Measurements from ENCODE around the gene UBL5.

Gene UBL5

GRCh38 chr19:9827289-9828238 lies at the start of gene UBL5:
UBL5 (plus strand) TSS chr19:9827918; CDS start chr19:9828338, 420 bp downstream.
- intact Hi-C loops (cut with DNase I) = no loop called here
- DNase-seq = peak; percentile 85 to 98 (median 91)

DNA sequence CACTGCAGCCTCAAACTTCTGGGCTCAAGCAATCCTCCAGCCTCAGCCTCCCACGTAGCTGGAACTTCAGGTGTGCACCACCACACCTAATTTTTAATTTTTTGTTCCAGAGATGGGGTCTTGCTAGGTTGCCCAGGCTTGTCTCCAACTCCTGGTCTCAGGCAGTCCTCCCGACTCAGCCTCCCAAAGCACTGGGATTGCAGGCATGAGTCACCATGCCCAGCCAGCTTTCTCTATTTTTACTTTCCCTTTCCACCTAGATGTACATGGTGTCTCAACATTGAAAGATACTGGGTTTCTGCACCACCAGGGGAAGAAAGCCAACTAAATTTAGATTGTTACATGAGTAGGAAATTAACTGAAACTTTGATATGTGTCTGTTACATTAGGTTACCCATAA lies 45.4 kb upstream of the UBL5 start:
- intact Hi-C loops (cut with DNase I) = loop anchor here (10.0 kb wide), 1 partner anchor 108 kb away; the partner anchor contains the start of gene ZNF562
- DNase-seq = peak in 1 of 10 donors; percentile 28

DNA sequence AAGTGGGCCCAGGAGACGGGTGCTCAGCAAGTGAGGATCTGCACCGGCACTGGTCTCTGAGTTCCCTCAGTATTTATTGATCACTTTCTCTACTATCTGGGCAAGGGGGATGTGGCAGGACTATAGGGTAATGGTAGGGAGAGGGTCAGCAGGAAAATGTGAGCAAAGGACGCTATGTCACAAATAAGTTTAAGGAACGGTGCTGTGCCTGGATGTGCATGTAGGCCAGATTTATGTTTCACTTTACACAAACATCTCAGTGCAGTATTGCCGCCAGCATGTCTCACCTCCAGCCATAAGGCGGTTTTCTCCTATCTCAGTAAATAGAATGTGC lies 43.6 kb upstream of the UBL5 start:
- DNase-seq = peak in 1 of 10 donors; percentile 3
- intact Hi-C loops (cut with DNase I) = loop anchor here (10.0 kb wide), 1 partner anchor 109 kb away; the partner anchor contains the start of gene ZNF562

- intact Hi-C loops (cut with DNase I) = loop anchor here (10.0 kb wide), 1 partner anchor 111 kb away; the partner anchor contains the start of gene ZNF562
- DNase-seq = peak; percentile 83 to 99 (median 91)
Measured at GRCh38 chr19:9785367-9786331, 42.1 kb upstream of the UBL5 start.

GRCh38 chr19:9786342-9786741 lies 41.4 kb upstream of the UBL5 start:
- intact Hi-C loops (cut with DNase I) = loop anchor here (10.0 kb wide), 1 partner anchor 112 kb away; the partner anchor contains the start of gene ZNF562
- DNase-seq = no peak

GRCh38 chr19:9786819-9787218 lies 40.9 kb upstream of the UBL5 start:
- intact Hi-C loops (cut with DNase I) = loop anchor here (10.0 kb wide), 1 partner anchor 112 kb away; the partner anchor contains the start of gene ZNF562
- peak in 1 of 10 donors; percentile 8 for DNase-seq

- intact Hi-C loops (cut with DNase I) = loop anchor here (10.0 kb wide), 1 partner anchor 114 kb away; the partner anchor contains the start of gene ZNF562
- DNase-seq = peak in 1 of 10 donors; percentile 22
Measured at GRCh38 chr19:9788604-9789003, 39.1 kb upstream of the UBL5 start.

DNA sequence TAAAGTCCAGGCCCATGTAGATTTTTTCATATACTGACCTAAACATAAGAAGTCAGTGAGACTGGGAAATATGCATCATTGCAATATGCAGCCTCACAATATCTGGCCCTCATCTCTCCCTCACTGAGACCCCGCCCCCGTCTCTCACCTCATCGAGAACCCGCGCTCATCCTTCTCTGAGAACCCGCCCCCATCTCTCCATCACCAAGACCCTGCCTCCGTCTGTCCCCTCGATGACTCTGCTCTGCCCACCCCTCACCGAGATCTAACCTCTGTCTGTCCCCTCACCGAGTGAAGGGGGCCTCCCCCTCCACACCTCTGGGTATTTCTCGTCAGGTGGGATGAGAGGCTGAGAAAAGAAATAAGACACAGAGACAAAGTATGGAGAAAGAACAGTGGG lies 38.7 kb upstream of the UBL5 start:
- peak in 1 of 10 donors; percentile 66 for DNase-seq
- intact Hi-C loops (cut with DNase I) = loop anchor here (10.0 kb wide), 1 partner anchor 114 kb away; the partner anchor contains the start of gene ZNF562

- intact Hi-C loops (cut with DNase I) = loop anchor here (10.0 kb wide), 1 partner anchor 115 kb away; the partner anchor contains the start of gene ZNF562
- peak in 1 of 10 donors; percentile 0 for DNase-seq
Measured at GRCh38 chr19:9789579-9789978, 38.1 kb upstream of the UBL5 start.

- DNase-seq = peak in 1 of 10 donors; percentile 69
- intact Hi-C loops (cut with DNase I) = loop anchor here (10.0 kb wide), 3 partner anchors 356 to 656 kb away; partner anchors contain the start of gene ZNF266
Measured at GRCh38 chr19:9791073-9791367, 36.7 kb upstream of the UBL5 start.

DNA sequence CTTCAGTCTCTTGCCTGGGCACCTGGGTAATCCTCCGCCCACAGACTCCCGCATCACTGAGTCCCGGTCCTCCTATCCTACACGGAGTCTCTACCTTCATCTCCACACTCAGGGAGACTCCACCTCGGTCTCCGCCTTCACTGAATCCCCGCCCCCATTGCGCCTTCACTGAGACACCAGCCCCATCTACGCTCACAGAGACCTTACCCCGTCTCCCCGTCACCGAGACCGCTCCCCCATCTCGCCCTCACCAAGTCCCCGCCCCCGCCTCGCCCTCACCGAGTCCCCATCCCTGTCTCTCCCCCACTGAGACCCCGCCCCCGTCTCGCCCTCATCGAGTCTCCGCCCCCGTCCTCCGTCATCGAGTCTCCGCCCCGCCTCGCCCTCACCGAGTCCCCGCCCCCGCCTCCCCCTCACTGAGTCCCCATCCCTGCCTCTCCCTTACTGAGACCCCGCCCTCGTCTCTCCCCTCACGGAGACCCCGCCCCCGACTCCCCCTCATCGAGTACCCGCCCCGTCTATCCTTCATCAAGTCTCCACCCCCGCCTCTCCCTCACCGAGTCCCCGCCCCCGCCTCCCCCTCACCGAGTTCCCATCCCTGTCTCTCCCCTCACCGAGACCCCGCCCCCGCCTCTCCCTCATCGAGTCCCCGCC lies 36.0 kb upstream of the UBL5 start:
- intact Hi-C loops (cut with DNase I) = loop anchor here (10.0 kb wide), 3 partner anchors 357 to 657 kb away; partner anchors contain the start of gene ZNF266
- peak; percentile 83 to 98 (median 92) for DNase-seq

GRCh38 chr19:9792206-9793070 lies 35.3 kb upstream of the UBL5 start:
- DNase-seq = peak; percentile 75 to 98 (median 86)
- intact Hi-C loops (cut with DNase I) = loop anchor here (10.0 kb wide), 3 partner anchors 358 to 658 kb away; partner anchors contain the start of gene ZNF266

DNA sequence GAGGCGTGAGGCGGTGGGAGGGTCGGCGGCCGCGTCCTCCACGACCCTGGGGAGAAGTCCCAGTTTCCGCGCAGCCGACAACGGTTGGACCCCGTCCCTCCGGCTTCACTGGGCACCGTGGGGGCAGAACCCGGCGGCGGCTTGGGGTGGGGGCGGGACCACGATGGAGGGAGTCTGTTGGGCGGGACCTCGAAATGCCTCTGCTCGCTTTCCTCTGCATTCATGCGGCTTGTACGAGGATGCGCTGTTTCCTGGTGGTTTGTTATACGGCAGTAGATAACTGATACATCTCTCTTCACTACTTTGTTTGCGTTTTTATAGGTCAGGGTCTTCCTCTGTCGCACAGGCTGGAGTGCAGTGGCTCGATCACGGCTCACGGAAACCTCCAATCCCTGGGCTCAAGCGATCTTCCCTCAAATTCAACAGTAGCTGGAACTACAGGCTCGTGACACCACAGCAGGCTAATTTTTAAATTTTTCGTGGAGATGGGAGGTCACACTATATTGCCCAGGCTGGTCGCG lies 34.6 kb upstream of the UBL5 start:
- peak in 6 of 10 donors; percentile 25 to 75 (median 38) for DNase-seq
- intact Hi-C loops (cut with DNase I) = loop anchor here (10.0 kb wide), 3 partner anchors 358 to 658 kb away; partner anchors contain the start of gene ZNF266

- peak; percentile 55 to 97 (median 82) for DNase-seq
Measured at GRCh38 chr19:9796113-9796773, 31.5 kb upstream of the UBL5 start.

DNA sequence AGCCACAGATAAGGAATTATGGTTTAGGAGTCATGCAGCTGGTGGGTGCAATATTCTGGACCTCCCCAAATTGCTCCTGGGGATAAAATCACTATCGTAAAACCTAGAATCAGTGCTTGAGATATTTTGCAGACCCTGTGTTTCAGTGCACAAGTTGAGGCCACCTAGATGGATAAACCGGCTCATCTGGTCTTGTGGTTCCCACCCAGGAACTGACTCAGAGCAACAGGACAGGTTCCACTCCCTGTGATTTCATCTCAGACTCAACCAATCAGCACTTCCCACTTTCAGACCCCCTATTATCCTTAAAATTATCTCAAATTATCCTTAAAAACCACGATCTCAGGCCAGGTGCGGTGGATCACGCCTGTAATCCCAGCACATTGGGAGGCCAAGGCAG lies 29.8 kb upstream of the UBL5 start:
- intact Hi-C loops (cut with DNase I) = loop anchor here (5.0 to 10.0 kb wide), 4 partner anchors 363 to 663 kb away; partner anchors contain the start of gene ZNF266
- DNase-seq = peak in 1 of 10 donors; percentile 4

More at GRCh38 chr19:9796113-9796773, 31.5 kb upstream of the UBL5 start:
- intact Hi-C loops (cut with DNase I) = loop anchor here (5.0 to 10.0 kb wide), 4 partner anchors 361 to 661 kb away; partner anchors contain the start of gene ZNF266

DNA sequence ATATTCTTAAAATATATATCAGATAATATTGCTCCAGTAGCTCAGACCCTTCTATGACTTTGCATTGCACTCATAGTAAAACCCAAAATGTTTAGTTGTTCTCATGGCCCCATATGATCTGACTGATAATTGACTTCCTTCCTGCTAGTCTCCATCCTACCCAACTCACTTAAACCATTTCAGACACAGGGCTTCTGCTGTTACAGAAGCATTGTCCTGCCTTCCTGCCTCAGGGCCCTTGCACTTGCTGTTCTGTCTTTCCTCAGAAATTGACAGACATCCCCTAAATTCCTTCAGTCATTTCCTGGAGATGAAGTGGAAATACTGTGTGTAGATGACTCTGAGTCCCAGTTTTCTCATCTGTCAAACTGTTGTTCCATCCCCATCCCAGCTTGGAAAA lies 28.6 kb upstream of the UBL5 start:
- DNase-seq = peak in 1 of 10 donors; percentile 5
- intact Hi-C loops (cut with DNase I) = loop anchor here (5.0 to 10.0 kb wide), 4 partner anchors 364 to 664 kb away; partner anchors contain the start of gene ZNF266

DNA sequence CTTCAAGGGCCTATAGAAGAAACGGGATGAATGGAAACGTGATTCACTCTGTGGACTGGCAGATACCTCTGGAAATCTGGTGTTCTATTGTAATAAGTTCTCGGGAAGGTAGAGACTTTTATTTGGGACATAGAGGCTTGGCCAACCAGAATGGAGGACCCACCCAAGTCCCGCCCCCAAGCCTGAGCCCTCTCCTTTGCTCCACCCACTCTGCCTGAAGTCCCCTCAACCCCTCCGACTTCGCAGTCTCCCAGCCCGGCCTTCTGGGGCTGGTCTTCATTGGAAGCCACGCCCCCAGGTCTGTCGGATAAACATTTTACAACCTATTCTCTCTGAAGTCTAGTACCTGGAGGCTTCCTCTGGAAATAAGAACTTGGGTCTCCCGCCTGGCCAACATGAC lies 25.7 kb upstream of the UBL5 start:
- intact Hi-C loops (cut with DNase I) = no loop called here

More for the DNA sequence above, 25.7 kb upstream of the UBL5 start:
- DNase-seq = peak in 1 of 10 donors; percentile 46
